HL-60 (cell line): ENCODE measurements around the gene NRAS.

Experiments
- SPI1 ChIP-seq: IDR thresholded peaks from 2 replicates; pipeline ENCODE4 v1.6.1; 2012; ENCODE audit warnings: low read depth, mild to moderate bottlenecking, borderline replicate concordance
- TF ChIP-seq, protein P1 (sequence below): IDR thresholded peaks from one replicate; pipeline ENCODE4 v1.5.1; 2011; ENCODE audit warnings: low read length, control low read depth, inconsistent platforms; ENCODE audit not compliant: insufficient read depth
- TF ChIP-seq, protein P2 (sequence below): IDR thresholded peaks from 2 replicates; pipeline ENCODE4 v1.6.1; 2012; ENCODE audit warnings: low read depth; ENCODE audit not compliant: insufficient replicate concordance

DNA sequence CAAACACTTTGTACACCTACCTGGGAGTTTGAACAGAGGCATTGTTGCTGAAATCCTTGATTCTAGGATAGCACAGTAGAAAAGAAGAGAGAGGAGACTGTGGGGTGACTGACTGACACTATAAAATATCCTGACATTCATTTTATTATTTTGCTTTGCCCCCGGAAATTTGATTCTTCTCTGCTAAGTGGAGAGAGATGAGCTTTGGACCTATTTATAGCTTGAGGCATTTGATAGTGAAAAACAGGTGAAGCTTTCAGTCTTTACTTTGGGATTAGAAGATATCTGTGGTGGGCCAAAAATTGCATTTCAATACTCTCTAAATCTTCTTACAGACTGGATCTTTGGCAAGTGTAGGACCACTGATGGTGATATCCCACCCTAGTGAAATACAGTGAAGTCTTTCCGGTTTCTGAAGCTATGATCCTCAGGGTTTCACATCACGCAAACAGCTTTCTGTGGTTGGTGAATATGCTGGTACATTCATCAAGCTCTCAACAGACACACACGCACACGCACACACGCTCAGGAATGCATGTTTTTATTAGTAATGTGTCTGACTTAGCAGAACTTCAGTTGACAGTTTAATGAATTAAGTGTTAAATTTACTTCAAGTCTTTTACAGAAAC is 21.0 kb downstream of the NRAS start, which contains the start of gene AMPD1:
- TF ChIP-seq, protein P1, sequence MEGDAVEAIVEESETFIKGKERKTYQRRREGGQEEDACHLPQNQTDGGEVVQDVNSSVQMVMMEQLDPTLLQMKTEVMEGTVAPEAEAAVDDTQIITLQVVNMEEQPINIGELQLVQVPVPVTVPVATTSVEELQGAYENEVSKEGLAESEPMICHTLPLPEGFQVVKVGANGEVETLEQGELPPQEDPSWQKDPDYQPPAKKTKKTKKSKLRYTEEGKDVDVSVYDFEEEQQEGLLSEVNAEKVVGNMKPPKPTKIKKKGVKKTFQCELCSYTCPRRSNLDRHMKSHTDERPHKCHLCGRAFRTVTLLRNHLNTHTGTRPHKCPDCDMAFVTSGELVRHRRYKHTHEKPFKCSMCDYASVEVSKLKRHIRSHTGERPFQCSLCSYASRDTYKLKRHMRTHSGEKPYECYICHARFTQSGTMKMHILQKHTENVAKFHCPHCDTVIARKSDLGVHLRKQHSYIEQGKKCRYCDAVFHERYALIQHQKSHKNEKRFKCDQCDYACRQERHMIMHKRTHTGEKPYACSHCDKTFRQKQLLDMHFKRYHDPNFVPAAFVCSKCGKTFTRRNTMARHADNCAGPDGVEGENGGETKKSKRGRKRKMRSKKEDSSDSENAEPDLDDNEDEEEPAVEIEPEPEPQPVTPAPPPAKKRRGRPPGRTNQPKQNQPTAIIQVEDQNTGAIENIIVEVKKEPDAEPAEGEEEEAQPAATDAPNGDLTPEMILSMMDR: no peak
- TF ChIP-seq SPI1: no peak
- TF ChIP-seq, protein P2, sequence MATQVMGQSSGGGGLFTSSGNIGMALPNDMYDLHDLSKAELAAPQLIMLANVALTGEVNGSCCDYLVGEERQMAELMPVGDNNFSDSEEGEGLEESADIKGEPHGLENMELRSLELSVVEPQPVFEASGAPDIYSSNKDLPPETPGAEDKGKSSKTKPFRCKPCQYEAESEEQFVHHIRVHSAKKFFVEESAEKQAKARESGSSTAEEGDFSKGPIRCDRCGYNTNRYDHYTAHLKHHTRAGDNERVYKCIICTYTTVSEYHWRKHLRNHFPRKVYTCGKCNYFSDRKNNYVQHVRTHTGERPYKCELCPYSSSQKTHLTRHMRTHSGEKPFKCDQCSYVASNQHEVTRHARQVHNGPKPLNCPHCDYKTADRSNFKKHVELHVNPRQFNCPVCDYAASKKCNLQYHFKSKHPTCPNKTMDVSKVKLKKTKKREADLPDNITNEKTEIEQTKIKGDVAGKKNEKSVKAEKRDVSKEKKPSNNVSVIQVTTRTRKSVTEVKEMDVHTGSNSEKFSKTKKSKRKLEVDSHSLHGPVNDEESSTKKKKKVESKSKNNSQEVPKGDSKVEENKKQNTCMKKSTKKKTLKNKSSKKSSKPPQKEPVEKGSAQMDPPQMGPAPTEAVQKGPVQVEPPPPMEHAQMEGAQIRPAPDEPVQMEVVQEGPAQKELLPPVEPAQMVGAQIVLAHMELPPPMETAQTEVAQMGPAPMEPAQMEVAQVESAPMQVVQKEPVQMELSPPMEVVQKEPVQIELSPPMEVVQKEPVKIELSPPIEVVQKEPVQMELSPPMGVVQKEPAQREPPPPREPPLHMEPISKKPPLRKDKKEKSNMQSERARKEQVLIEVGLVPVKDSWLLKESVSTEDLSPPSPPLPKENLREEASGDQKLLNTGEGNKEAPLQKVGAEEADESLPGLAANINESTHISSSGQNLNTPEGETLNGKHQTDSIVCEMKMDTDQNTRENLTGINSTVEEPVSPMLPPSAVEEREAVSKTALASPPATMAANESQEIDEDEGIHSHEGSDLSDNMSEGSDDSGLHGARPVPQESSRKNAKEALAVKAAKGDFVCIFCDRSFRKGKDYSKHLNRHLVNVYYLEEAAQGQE: no peak
